ENCODE measurements around the gene DUSP6. TPM values are rescaled to one million over a fixed set of nuclear protein-coding genes. Genes with fewer than 3 reads are reported as not detected.
A peak's percentile ranks its signal among the peaks of the same experiment; 100 is the strongest.

Gene DUSP6
- total and polyA plus RNA-seq, 2 of the 13 experiments (the other 11 are each of a cell fraction or from before 2014, with no cell fraction given), result 40.9 to 161 TPM

- TF ChIP-seq ZNF607 (CRISPR knock-in tag; IDR thresholded peaks at IDR 0.05; ENCODE audit: borderline replicate concordance) (no peak), ZNF20 (CRISPR knock-in tag; IDR thresholded peaks at IDR 0.05) (no peak), ETV5 (CRISPR knock-in tag; IDR thresholded peaks at IDR 0.05; ENCODE audit: borderline replicate concordance) (peak; percentile 18; the same call in 1 of the 2 replicates), CTCF (CRISPR knock-in tag; IDR thresholded peaks at IDR 0.05) (no peak), TAF15 (IDR thresholded peaks at IDR 0.05; ENCODE audit: low read depth, low read length, poor library complexity, severe bottlenecking) (no peak), ARID4A (CRISPR knock-in tag; IDR thresholded peaks at IDR 0.05; ENCODE audit: borderline replicate concordance) (peak; percentile 47; the same call in 1 of the 2 replicates), ZNF510 (CRISPR knock-in tag; IDR thresholded peaks at IDR 0.05; ENCODE audit: low read depth) (no peak), ZNF513 (CRISPR knock-in tag; conservative IDR thresholded peaks at IDR 0.05) (no peak), PHF21A (CRISPR knock-in tag; IDR thresholded peaks at IDR 0.05) (no peak), POGZ (CRISPR knock-in tag; IDR thresholded peaks at IDR 0.05) (no peak), ZNF562 (CRISPR knock-in tag; IDR thresholded peaks at IDR 0.05; ENCODE audit: borderline replicate concordance) (no peak), ZNF44 (CRISPR knock-in tag; IDR thresholded peaks at IDR 0.05) (no peak)
- TF ChIP-seq, protein P1, sequence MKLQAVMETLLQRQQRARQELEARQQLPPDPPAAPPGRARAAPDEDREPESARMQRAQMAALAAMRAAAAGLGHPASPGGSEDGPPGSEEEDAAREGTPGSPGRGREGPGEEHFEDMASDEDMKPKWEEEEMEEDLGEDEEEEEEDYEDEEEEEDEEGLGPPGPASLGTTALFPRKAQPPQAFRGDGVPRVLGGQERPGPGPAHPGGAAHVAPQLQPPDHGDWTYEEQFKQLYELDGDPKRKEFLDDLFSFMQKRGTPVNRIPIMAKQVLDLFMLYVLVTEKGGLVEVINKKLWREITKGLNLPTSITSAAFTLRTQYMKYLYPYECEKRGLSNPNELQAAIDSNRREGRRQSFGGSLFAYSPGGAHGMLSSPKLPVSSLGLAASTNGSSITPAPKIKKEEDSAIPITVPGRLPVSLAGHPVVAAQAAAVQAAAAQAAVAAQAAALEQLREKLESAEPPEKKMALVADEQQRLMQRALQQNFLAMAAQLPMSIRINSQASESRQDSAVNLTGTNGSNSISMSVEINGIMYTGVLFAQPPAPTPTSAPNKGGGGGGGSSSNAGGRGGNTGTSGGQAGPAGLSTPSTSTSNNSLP (IDR thresholded peaks at IDR 0.05; ENCODE audit: low read depth, low read length), result no peak
- TF ChIP-seq, protein P2, sequence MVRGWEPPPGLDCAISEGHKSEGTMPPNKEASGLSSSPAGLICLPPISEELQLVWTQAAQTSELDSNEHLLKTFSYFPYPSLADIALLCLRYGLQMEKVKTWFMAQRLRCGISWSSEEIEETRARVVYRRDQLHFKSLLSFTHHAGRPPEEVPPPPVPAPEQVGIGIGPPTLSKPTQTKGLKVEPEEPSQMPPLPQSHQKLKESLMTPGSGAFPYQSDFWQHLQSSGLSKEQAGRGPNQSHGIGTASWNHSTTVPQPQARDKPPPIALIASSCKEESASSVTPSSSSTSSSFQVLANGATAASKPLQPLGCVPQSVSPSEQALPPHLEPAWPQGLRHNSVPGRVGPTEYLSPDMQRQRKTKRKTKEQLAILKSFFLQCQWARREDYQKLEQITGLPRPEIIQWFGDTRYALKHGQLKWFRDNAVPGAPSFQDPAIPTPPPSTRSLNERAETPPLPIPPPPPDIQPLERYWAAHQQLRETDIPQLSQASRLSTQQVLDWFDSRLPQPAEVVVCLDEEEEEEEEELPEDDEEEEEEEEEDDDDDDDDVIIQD (CRISPR knock-in tag; IDR thresholded peaks at IDR 0.05; ENCODE audit: low read depth), result no peak
- TF ChIP-seq, protein P3, sequence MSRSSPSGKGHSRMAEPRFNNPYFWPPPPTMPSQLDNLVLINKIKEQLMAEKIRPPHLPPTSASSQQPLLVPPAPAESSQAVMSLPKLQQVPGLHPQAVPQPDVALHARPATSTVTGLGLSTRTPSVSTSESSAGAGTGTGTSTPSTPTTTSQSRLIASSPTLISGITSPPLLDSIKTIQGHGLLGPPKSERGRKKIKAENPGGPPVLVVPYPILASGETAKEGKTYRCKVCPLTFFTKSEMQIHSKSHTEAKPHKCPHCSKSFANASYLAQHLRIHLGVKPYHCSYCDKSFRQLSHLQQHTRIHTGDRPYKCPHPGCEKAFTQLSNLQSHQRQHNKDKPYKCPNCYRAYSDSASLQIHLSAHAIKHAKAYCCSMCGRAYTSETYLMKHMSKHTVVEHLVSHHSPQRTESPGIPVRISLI (CRISPR knock-in tag; IDR thresholded peaks at IDR 0.05; ENCODE audit: borderline replicate concordance), result peak; percentile 45; the same call in 1 of the 2 replicates
Measured at GRCh38 chr12:89345830-89346740, 6.2 kb downstream of the DUSP6 start (continued).
